GM12801 (cell line): ENCODE data around the gene HHAT.

ENCODE experiments used
- CTCF ChIP-seq: IDR thresholded peaks from one replicate; pipeline ENCODE4 v1.5.1; 2011; ENCODE audit warnings: control low read depth; ENCODE audit not compliant: insufficient read length; ENCODE audit errors: extremely low read depth

HHAT gene

DNA sequence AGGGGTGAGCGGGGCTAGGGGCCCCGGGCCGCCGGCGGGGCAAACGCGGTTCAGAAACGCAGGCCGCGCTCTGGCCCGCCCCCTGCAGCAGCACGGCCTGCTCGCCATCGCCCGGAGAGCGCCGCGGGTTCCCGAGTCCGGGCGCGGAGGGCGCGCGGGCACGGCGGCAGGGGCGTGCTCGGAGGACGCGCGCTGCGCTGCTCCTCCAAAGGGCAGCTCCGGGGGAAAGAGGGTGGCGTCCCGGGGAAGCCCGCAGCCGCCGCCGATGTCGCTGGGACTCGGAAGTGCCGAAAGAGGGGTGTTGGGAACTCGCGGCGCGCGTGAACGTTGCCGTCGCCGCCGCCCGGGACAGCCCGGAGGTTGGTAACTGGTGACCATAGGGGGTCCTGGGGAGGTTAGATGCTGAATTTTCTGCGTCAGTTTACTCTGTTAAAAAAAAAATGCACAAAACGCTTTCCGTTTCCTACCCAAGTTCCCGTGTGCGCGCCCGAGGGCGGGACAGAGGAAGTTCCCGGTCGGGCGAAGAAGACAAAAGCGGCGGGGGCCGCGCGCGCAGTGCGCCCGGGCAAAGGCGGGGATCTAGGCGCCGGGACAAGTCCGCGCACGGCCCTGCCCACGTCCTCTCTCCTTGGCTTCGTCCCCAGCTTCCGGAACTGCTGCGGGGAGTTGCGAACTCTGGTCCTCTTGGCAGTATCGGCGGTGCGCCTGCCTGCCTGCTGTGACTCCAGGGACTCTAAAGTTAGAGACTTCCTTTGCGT, at the start of gene HHAT:
Gene HHAT, plus strand, starts transcription at position 157 of the 758 bp plus-strand sequence. CDS start 20,074 bp downstream, outside the sequence.
- TF ChIP-seq CTCF, result no peak

DNA sequence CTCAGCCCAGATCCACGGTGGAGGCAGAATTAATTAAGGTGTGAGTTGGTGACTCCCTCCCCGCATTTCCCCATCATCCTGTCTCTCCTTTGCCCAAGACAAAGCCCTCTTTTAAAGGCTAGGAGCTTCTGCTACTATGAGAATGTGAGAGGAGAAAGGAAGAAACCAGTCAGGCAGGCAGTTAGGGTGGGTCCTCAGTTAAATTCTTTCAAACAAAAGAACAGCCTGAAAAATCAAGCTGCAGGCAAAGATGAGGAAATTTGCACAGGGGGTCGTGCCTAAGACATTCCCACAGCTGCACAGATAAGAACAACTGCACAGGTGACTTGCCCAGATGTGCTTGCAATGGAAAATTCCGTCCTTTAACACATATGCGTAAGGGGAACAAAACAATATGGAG, 48.5 kb upstream of the HHAT start:
- TF ChIP-seq CTCF, result no peak

- no peak for TF ChIP-seq CTCF
Observed at GRCh38 chr1:210288116-210288515, 40.6 kb upstream of the HHAT start.

DNA sequence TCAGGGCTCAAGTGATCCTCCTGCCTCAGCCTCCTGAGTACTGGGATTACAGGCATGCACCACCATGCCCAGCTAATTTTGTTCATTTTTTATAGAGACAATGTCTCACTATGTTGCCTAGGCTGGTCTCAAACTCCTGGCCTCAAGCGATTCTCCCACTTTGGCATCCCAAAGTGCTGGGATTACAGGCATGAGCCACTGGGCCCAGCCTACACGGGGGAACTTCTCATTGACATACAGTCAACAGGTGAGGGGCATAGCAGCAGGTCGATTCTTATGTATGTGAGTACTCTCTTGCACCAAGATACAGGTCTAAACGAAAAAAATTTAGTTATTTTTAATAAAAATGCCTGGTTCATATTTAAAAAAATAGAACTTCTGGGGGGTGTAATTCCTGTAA, 39.5 kb upstream of the HHAT start:
- TF ChIP-seq CTCF, result no peak

- no peak for TF ChIP-seq CTCF
Observed at GRCh38 chr1:210291081-210291764, 37.5 kb upstream of the HHAT start.

DNA sequence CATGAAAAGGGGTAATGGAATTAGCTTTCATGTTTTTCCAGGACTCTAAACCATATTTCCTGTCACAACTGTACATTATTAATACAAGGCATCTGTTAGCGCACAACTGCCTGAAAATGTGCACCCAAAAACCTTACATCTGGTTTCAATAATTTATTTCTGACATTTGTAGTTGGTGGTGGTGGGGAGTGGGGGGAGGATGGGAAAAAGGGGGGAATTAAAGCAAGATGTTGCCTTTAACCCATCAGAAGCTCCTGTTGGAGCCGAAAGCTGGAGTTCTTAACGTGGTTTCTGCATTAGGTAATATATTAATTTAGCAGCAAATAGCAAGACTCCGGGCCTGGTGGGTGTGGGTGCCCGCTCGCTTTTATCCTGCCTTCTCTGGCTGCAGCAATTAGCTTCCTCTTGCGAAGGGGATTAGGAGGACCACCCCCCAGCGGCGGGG, 36.9 kb upstream of the HHAT start:
- no peak for TF ChIP-seq CTCF

DNA sequence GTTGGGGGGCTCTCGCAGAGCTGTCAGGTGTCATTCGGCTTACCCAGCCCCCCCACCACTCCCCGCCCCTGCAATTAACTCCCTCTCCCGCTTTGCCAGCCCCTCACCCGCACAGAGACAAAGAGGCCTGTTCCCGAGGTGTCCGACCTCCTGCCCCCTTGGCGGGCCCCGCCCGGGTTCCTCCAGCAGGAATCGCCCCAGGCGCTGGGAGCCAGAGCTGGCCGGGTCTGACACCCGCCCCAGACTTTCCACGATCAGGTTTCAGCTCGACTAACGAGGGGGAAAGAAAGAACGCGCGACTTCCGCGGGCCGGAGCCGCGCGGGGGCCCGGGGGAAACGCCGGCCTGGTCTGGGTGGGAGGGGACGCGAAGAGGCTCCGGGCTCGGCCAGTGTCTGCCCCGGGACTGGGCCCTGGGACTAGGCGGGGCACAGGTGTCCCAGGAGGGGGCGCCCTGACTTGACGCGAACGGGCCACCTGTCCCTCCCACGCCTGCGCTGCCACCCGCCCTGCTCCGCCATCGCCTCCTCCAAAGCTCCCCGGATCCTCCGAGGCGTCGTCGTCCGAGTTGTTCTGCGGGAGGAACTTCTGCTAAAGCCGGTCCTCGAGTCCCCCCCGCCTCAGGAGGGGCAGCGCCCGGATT, 36.4 kb upstream of the HHAT start:
- no peak for TF ChIP-seq CTCF
